SH-SY5Y (cell line): ENCODE measurements around the gene GLDC.

ENCODE experiments used
- GATA2 ChIP-seq: IDR thresholded peaks from 2 replicates; pipeline ENCODE4 v1.6.1; 2011; ENCODE audit warnings: mild to moderate bottlenecking, low read depth, low read length
- GATA3 ChIP-seq: IDR thresholded peaks from 2 replicates; pipeline ENCODE4 v1.6.1; 2011; ENCODE audit warnings: low read depth, mild to moderate bottlenecking, low read length, moderate library complexity

- no peak for TF ChIP-seq GATA2
- TF ChIP-seq GATA3 = no peak
Observed at GRCh38 chr9:6665628-6666027, 20.1 kb upstream of the GLDC start.
